Measurements from ENCODE around the gene GRIN1. TPM values are rescaled to one million over a fixed set of nuclear protein-coding genes. Genes with fewer than 3 reads are reported as not detected.
"Not testable (repeated sequence)": the region's sequence is repeated elsewhere in the genome, so short reads cannot be mapped to it uniquely, and the experiment has no call there.

GRIN1 gene
- total RNA-seq, 2 experiments from 2014 or later, result 0.05 TPM; not detected in 1

DNA sequence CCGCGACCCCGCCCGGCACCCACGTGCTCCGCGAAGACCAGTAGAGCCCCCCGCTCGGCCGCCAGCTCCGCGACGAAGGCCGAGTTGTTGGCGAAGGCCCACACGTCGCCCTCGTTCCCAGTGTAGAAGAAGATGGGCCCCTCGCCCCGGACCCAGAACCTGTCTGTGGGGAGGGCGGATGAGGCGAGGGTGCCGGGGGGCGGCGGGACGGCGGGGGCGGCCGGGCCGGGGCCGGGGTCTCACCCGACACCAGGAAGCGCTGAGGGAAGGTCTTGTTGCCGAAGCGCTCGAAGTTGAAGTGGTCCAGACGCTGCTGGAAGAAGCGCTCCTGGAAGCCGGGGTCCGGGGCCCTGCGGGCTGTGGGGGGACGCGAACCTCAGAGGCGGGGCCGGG, 24.7 kb upstream of the GRIN1 start:
- Mint-ChIP-seq H3K27me3 (no peaks in the 10 kb centered on the region), H3K9me3 (no peaks in the 10 kb centered on the region), H3K36me3 (ENCODE audit: low read depth) (peaks cover 8% of the 10 kb centered on the region), H3K4me3 (peak overlapping the region; percentile 69), H3K27ac (peak overlapping the region; percentile 2), H3K4me1 (peaks cover 11% of the 10 kb centered on the region)
- ChIA-PET CTCF (interaction anchor here (1.0 to 1.9 kb wide), 3 partner anchors 18 to 113 kb away, joined by 3 to 6 read pairs (median 6); partner anchors contain the start of gene RNF224), POLR2A (no interaction called here)
- DNase-seq, result no peak

DNA sequence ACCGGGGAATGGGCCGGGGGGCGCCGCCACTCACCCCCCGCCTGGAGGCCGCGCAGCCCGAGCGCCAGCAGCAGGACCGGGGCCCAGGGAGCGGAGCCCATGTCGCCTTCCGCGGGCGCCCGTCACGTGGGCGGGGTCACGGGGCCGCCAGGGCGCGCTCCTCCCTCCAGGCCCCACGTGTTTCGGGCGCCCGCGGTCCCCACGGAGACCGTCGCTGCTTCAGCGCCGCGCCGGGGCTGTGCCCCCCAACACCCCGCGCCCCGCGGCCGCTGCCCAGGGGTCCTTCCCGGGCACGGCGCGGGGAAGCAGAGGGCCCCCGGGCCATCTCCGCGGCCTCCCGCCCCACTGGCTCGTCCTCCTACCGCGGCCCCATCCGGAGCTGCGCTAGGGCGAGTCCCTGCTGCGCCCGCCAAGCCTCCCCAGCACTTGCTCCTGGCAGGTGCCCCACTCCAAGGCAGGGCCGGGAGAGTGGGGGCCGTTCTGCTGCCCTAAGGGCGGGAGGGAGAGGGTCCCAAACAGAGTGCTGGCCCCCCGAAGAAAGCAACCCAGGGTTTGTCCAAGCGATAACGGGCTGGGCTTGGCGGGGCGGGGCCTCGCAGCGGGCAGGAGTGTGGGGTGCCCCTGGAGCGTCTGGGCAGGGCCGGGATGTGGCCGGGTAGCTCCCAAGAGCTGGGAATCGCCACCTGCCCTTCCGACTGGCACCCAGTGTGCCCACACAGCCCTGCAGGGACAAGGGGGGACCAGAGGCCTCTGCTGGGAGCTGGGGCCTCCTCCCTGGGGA, 24.2 kb upstream of the GRIN1 start, which contains the start of gene DPP7:
DPP7 (minus strand) TSS at position 121 of the 781 bp plus-strand sequence; CDS start at position 101, 20 bp downstream.
- Mint-ChIP-seq H3K27me3 (no peaks in the 10 kb centered on the region), H3K27ac (peak within 1 kb of the TSS; percentile 54), H3K36me3 (ENCODE audit: low read depth) (peaks cover 8% of the 10 kb centered on the region), H3K4me3 (peak within 1 kb of the TSS; percentile 72), H3K9me3 (no peaks in the 10 kb centered on the region), H3K4me1 (peaks cover 13% of the 10 kb centered on the region)
- ChIA-PET POLR2A (no interaction called here), CTCF (interaction anchor here (0.6 to 1.4 kb wide), 6 partner anchors 15 to 122 kb away, joined by 3 to 8 read pairs (median 4); partner anchors contain the start of gene RNF224)
- DNase-seq, result peak; percentile 82

DNA sequence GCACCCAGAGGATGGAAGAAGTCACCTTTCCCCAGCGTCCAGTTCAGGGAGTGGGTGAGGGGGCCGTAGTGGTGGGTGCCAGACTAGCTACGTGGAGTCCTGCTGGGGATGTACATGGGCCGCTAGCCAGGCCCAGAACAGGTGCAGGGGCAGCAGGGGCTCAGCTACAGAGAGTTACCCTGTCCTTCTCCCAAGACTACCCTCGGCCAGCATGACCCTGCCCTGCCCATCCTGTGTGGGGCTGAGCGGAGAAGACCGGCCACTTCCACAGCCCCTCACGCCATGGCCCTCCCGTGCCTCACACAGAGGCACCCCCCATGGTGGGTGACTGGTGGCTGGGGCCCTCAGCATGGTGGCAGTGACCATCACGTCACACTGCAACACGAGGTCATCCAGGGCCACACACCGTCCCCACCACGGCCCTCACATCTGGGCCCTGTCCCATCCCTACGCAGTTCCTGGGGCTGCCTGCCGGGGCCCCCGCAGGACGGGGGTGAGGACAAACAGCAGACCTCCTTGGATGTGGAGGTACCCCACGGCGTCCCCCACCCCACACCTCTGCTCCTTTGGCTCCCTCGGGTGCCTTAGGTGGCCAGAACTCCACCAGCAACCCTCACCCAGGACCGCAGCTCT, 23.4 kb upstream of the GRIN1 start:
- Mint-ChIP-seq H3K4me1 (peaks cover 13% of the 10 kb centered on the region), H3K4me3 (peak overlapping the region; percentile 25), H3K36me3 (ENCODE audit: low read depth) (peaks cover 8% of the 10 kb centered on the region), H3K27ac (no peak overlapping the region), H3K27me3 (no peaks in the 10 kb centered on the region), H3K9me3 (no peaks in the 10 kb centered on the region)
- DNase-seq, result no peak
- CTCF ChIA-PET, result interaction anchor here (1.0 to 1.4 kb wide), 5 partner anchors 14 to 121 kb away, joined by 3 to 8 read pairs (median 5); partner anchors contain the start of gene RNF224
- POLR2A ChIA-PET, result interaction anchor here (0.6 kb wide), 1 partner anchor 795 kb away, joined by 6 read pairs; no protein-coding TSS in a partner anchor

GRCh38 chr9:137116027-137116507, 22.9 kb upstream of the GRIN1 start:
- Mint-ChIP-seq H3K9me3 (no peaks in the 10 kb centered on the region), H3K36me3 (ENCODE audit: low read depth) (peaks cover 6% of the 10 kb centered on the region), H3K27me3 (no peaks in the 10 kb centered on the region), H3K4me1 (peaks cover 11% of the 10 kb centered on the region), H3K27ac (no peak overlapping the region), H3K4me3 (no peak overlapping the region)
- CTCF ChIA-PET, result interaction anchor here (1.0 to 1.4 kb wide), 4 partner anchors 14 to 111 kb away, joined by 3 to 8 read pairs (median 6); partner anchors contain the start of genes ABCA2 and RNF224
- POLR2A ChIA-PET, result no interaction called here
- no peak for DNase-seq

DNA sequence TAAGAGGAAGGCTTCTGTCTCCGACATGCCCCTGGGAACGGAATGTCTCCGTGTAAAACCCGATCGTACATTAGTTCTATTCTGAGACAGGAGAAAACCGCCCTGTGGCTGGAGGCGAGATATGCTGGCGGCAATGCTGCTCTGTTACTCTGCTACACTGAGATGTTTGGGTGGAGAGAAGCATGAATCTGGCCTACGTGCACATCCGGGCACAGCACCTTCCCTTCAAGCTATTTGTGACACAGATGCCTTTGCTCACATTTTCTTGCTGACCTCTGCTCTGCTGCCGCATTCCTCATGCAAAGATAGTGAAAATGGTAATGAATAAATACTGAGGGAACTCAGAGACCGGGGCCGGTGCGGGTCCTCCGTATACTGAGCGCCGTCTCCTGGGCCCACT, 22.2 kb upstream of the GRIN1 start:
- Mint-ChIP-seq H3K4me1 (peaks cover 11% of the 10 kb centered on the region), H3K4me3 (no peak overlapping the region), H3K36me3 (ENCODE audit: low read depth) (peaks cover 4% of the 10 kb centered on the region), H3K27ac (no peak overlapping the region), H3K9me3 (no peaks in the 10 kb centered on the region), H3K27me3 (no peaks in the 10 kb centered on the region)
- POLR2A ChIA-PET, result interaction anchor here (0.6 kb wide), 1 partner anchor 338 kb away, joined by 4 read pairs; no protein-coding TSS in a partner anchor
- DNase-seq, result no peak
- CTCF ChIA-PET, result interaction anchor here (1.0 kb wide), 1 partner anchor 88 kb away, joined by 3 read pairs; the partner anchor contains the start of gene ABCA2

GRCh38 chr9:137117269-137117731, 21.7 kb upstream of the GRIN1 start:
- CTCF ChIA-PET, result interaction anchor here (1.0 to 1.5 kb wide), 3 partner anchors 11 to 89 kb away, joined by 3 to 5 read pairs (median 4); partner anchors contain the start of gene ABCA2
- H3K4me1 Mint-ChIP-seq, result peaks cover 15% of the 10 kb centered on the region
- POLR2A ChIA-PET, result interaction anchor here (0.6 kb wide), 1 partner anchor 339 kb away, joined by 4 read pairs; no protein-coding TSS in a partner anchor
- DNase-seq, result no peak
- H3K27ac Mint-ChIP-seq, result no peak overlapping the region
- H3K4me3 Mint-ChIP-seq, result no peak overlapping the region
- H3K9me3 Mint-ChIP-seq, result no peaks in the 10 kb centered on the region
- H3K27me3 Mint-ChIP-seq, result no peaks in the 10 kb centered on the region
- H3K36me3 Mint-ChIP-seq (ENCODE audit: low read depth), result peaks cover 4% of the 10 kb centered on the region

DNA sequence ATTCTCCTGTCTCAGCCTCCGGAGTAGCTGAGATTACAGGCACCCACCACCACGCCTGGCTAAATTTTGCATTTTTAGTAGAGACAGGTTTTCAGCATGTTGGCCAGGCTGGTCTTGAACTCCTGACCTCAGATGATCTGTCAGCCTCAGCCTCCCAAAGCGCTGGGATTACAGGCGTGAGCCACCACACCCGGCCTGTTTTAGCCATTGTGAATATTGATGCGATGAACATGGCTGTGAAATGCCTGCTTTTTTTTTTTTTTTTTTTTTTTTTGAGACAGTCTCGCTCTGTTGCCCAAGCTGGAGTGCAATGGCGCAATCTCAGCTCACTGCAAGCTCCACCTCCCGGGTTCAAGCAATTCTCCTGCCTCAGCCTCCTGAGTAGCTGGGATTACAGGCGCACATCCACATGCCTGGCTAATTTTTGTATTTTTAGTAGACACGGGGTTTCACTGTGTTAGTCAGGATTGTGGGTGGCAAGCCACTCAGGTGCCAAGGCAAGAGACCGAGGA, 20.8 kb upstream of the GRIN1 start:
- not testable (repeated sequence) for H3K4me3 Mint-ChIP-seq
- POLR2A ChIA-PET, result interaction anchor here (1.1 kb wide), 1 partner anchor 32 kb away, joined by 4 read pairs; the partner anchor contains the start of gene MAN1B1

GRCh38 chr9:137121927-137122795, 16.8 kb upstream of the GRIN1 start:
- POLR2A ChIA-PET; H3K27me3 Mint-ChIP-seq; DNase-seq; H3K4me3 Mint-ChIP-seq; H3K27ac Mint-ChIP-seq; H3K36me3 Mint-ChIP-seq (ENCODE audit: low read depth); H3K9me3 Mint-ChIP-seq: not testable (repeated sequence)
- peaks cover 26% of the 10 kb centered on the region for H3K4me1 Mint-ChIP-seq
- CTCF ChIA-PET, result interaction anchor here (2.6 kb wide), 1 partner anchor 115 kb away, joined by 8 read pairs; no protein-coding TSS in a partner anchor

More for the DNA sequence above, 20.8 kb upstream of the GRIN1 start:
- not testable (repeated sequence) for H3K9me3 Mint-ChIP-seq; DNase-seq; H3K27me3 Mint-ChIP-seq; H3K36me3 Mint-ChIP-seq (ENCODE audit: low read depth); H3K27ac Mint-ChIP-seq
- CTCF ChIA-PET, result interaction anchor here (1.0 to 1.5 kb wide), 5 partner anchors 12 to 118 kb away, joined by 3 to 5 read pairs (median 4); no protein-coding TSS in a partner anchor
- peaks cover 17% of the 10 kb centered on the region for H3K4me1 Mint-ChIP-seq

DNA sequence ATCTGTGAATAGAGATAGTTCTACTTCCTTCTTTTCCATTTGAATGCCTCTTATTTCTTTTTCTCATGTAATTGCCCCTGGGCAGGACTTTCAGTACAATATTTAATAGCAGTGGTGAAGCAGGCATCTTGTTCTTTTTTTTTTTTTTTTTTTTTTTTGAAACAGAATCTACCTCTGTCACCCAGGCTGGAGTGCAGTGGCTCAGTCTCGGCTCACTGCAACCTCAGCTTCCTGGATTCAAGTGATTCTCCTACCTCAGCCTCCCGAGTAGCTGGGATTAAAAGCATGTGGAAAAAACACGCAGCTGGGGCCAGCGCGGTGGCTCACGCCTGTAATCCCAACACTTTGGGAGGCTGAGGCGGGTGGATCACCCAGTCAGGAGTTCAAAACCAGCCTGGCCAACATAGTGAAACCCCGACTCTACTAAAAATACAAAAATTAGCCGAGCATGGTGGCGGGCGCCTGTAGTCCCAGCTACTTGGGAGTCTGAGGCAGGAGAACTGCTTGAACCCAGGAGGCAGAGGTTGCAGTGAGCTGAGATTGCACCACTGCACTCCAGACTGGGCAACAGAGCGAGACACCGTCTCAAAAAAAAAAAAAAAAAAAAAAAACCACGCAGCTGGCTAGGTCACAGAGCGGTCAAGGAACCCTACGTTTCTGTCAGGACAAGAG, 16.0 kb upstream of the GRIN1 start:
- CTCF ChIA-PET, result interaction anchor here (0.6 to 2.6 kb wide), 4 partner anchors 104 to 406 kb away, joined by 3 to 9 read pairs (median 6); partner anchors contain the start of gene RNF224
- POLR2A ChIA-PET; H3K27ac Mint-ChIP-seq; H3K4me3 Mint-ChIP-seq; DNase-seq; H3K9me3 Mint-ChIP-seq; H3K36me3 Mint-ChIP-seq (ENCODE audit: low read depth); H3K27me3 Mint-ChIP-seq: not testable (repeated sequence)
- H3K4me1 Mint-ChIP-seq, result peaks cover 33% of the 10 kb centered on the region

DNA sequence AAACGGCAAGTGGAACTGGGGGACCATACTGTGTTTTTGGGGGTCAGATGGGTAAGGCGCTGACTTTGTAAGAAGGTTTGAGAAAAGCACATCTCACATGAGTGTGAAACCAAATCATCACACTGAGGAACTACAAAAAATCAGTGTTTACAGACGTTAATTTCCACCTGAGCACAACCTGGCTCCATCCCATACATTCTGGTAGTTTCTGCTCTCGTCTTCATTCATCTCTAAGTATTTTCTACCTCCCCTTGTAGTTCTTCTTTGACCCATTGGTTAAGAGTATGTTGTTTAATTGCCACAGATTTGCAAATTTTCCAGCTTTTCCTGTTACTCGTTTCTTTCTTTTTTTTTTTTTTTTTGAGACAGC, 15.5 kb upstream of the GRIN1 start:
- POLR2A ChIA-PET, result no interaction called here
- Mint-ChIP-seq H3K27ac (peak overlapping the region; percentile 17), H3K27me3 (no peaks in the 10 kb centered on the region), H3K36me3 (ENCODE audit: low read depth) (peaks cover 3% of the 10 kb centered on the region), H3K9me3 (no peaks in the 10 kb centered on the region), H3K4me1 (peaks cover 38% of the 10 kb centered on the region), H3K4me3 (no peak overlapping the region)
- CTCF ChIA-PET, result interaction anchor here (0.6 to 2.6 kb wide), 4 partner anchors 104 to 405 kb away, joined by 3 to 9 read pairs (median 6); partner anchors contain the start of gene RNF224
- no peak for DNase-seq

DNA sequence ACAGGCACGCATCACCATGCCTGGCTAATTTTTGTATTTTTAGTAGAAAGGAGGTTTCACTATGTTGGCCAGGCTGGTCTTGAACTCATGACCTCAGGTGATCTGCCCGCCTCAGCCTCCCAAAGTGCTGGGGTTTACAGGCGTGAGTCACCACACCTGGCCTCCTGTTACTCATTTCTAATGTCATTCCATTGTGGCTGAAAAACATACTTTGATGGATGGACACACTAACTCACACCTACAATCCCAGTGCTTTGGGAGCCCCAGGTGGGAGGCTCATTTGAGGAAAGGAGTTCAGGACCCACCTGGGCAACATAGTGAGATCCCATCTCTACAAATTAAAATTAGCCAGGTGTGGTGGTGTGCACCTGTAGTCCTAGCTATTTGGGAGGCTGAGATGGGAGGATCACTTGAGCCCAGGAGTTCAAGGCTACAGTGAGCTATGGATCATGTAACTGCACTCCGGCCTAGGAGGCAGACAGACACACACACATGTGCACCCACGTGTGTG, 14.9 kb upstream of the GRIN1 start:
- peaks cover 42% of the 10 kb centered on the region for H3K4me1 Mint-ChIP-seq
- H3K36me3 Mint-ChIP-seq (ENCODE audit: low read depth); H3K27me3 Mint-ChIP-seq; H3K9me3 Mint-ChIP-seq; DNase-seq; H3K27ac Mint-ChIP-seq; H3K4me3 Mint-ChIP-seq: not testable (repeated sequence)
- POLR2A ChIA-PET, result interaction anchor here (0.6 kb wide), 1 partner anchor 77 kb away, joined by 3 read pairs; no protein-coding TSS in a partner anchor
- CTCF ChIA-PET, result interaction anchor here (1.0 to 2.6 kb wide), 3 partner anchors 103 to 113 kb away, joined by 3 to 9 read pairs (median 8); partner anchors contain the start of gene RNF224

Data from activated CD4-positive, alpha-beta T cell treated with anti-CD3 and anti-CD28 coated beads, Interleukin-2, amount 10 ng/mL, durations not matched to agents 7 days and 5 days (primary cell).